HG02588 (cell line): ENCODE measurements around the gene SREK1IP1.

Experiments used
- ATAC-seq: cut with Tn5 transposase; IDR thresholded peaks from one replicate; pipeline ENCODE4 v1.9.1; 2021; ENCODE audit warnings: mild to moderate bottlenecking, moderate library complexity; ENCODE audit not compliant: unreplicated experiment

The SREK1IP1 gene

DNA sequence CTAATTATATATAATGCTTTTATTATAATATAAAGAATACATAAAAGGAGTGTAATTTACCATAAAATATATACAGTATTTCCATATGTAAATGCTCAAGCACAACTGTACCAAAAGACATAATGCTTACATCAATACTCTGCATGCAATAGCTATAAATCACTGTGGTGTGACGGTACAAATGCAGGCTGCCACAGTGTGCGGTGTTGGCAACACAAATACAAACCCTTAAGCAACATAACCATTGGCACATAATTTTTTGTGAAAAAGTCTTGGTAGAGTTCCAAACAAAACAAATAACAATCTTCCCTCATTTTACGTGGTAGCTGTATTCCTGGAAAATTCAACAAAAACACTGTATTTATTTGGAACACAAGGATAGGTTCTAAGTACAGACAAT, 80.1 kb downstream of the SREK1IP1 start:
- ATAC-seq, result no peak

DNA sequence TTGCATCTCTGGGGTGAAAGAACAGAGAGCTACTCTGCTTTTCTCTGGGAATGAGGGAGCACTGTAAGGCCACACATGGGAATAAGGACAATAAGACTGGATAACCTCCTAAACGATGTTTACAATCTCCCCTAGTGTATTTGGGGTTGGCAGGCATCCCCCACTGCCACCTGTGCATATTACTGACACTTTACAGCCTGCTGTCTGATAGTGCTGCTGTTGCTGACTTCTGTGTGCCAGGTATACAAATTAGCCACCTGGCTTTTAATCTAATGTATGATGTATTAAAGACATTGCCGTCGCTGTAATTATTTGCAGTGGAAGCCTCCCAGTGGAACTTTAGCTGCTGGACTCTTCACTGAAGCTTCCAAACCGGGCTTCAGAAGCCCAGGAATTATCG, 82.6 kb downstream of the SREK1IP1 start:
- ATAC-seq, result no peak

DNA sequence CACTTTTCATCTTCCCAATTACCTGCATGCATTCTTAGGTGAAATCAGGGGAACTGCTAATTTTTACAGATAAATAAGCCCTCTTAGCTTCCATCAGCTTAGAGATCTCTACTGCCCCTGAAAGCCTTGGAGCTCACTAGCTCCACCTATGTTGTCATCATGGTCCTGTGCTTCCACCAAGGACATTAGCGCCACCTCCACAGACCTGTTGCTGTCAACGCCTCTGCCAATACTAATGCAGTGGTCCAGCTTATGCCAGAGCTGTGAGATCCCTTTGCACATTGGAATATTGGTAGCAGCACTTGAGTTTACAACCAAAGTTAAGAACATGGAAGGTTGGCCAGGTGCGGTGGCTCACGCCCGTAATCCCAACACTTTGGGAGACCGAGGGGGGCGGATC, 85.9 kb downstream of the SREK1IP1 start:
- no peak for ATAC-seq

DNA sequence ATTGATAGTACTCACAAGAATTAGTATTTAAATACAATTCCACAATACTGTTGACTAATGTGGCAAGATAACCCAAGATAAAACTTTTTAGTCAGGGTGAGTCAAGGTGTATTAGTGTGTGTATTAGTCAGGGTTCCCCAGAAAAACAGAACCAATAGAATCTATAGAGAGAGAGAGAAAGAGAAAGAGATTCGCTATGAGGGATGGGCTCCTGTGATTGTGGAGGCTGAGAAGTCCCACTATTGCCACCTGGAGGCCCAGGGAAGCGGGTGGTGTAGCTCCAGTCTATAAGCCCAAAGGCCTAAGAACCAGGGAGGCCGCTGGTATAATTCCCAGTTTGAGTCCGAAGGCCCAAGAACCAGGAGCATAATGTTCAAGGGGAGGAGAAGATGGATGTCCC, 88.2 kb downstream of the SREK1IP1 start:
- no peak for ATAC-seq

DNA sequence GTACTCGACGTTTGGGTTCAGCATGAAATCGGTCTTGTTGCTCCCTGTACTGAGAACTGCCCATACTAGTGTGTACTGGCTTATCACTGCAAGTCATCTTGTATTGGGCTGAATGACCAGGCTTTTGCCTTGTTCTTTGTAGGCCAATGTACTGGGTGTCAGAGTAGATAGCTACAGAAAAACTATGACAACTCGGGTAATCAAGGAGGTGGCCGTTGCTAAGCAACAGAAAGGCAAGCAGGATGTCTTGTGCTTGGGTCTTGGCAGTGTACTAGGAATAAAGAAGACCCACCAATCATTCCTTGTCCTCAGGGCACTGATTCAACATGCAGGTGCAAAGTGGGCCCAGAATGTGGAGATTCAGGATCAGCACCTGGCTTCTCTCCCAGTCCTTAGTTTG, 90.1 kb downstream of the SREK1IP1 start:
- no peak for ATAC-seq

DNA sequence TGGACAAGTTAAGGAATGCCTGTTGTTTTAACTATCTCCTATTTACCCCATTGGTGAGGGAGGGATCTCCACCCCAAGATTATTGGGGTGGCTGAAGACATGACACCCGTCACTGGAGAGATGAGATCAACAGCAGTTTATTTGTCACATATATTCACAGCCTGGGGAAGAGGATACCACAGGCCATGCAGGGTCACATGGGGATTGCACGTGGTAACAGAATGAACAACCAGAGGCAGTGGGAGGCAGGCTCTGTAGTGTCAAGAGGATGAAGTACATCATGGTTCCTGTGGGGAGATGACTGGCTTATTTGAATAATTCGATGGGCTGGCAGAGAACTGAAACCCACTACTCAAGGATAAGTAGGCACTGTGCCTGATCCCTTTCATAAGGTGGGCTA, 96.8 kb downstream of the SREK1IP1 start:
- ATAC-seq, result no peak

DNA sequence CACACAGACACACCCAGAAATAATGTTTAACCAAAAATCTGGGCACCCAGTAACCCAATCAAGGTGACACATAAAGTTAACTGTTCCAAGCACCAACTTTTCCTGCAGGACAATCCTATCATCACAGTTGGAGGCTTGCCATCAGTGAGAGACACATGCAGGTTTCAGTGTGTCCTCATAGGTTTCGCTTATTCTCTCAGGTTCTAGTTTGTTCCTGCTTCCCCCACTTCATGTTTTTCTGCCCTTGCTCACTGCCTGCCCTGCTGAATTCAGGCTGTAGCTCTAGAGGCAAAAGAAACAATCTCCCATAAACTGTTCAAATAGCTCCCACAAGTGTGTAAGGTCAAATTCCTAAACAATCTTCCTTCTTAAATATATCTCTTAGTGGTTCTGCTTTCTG, 98.2 kb downstream of the SREK1IP1 start:
- ATAC-seq, result no peak
